Left renal pelvis (tissue), 4 donors: ENCODE results near the gene REEP2. TPM values are rescaled to one million over a fixed set of nuclear protein-coding genes. Genes with fewer than 3 reads are reported as not detected.

Source experiments
- DNase-seq, 4 donors: peaks; one replicate each; pipeline ENCODE4 v3.0.0-alpha.2; 2013; ENCODE audit warnings: low read depth in 4 of 4, low spot score in 3 of 4
- polyA plus RNA-seq, 4 donors: library from polyadenylated mRNA; unstranded; fragments of 120-200 nt; gene quantifications; one replicate each; pipeline ENCODE4 v1.2.1, GENCODE V29; 2013; ENCODE audit not compliant: insufficient read length in 4 of 4

The REEP2 gene
- polyA plus RNA-seq, 4 donors: 8.9 to 12.3 (median 10.7) TPM

DNA sequence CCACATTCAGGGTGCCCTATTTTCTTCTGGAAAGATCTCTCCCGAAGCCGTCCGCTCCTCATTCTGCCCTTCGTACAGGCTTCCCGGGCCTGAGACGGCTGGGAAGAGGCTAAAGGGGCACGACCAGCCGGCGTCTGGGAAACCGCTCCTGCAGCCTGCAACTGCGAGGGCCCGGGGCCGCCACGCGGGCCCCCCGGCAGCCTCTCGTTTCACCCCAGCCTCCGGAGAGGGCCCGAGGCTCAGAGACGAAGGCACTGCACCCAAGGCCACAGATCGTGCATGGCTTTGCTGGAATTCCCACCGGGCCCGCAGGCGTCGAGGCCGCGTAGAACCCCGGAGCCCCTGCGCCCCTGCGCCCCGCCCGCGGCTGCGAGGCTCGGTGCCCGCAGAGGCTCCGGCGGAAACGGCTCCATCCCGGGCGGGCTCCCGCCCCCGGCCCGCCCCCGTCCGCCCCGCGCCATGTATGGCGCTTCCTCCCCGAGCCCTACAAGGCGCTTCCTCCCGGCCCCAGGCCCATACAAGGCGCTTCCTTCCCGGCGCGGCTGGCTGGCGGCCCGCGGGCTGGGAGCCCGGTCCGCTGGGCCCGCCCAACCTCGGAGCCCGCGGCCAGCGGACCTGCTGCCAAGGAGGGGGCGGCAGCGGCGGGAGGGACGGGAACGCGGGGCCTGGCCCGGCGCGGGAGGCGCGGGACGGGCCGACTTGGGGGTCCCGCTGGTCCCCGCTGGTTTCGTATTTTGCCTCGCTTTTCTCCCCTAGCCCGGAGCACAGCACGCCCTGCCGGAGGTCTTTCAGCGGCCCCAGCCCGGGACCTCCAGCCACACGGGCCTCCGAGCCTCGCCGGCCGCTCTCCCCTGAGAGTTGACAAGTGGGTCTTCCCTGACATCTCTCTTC is 53.1 kb downstream of the REEP2 start:
- DNase-seq: peak in 3 of 4 donors; percentile 62 to 72 (median 72)

DNA sequence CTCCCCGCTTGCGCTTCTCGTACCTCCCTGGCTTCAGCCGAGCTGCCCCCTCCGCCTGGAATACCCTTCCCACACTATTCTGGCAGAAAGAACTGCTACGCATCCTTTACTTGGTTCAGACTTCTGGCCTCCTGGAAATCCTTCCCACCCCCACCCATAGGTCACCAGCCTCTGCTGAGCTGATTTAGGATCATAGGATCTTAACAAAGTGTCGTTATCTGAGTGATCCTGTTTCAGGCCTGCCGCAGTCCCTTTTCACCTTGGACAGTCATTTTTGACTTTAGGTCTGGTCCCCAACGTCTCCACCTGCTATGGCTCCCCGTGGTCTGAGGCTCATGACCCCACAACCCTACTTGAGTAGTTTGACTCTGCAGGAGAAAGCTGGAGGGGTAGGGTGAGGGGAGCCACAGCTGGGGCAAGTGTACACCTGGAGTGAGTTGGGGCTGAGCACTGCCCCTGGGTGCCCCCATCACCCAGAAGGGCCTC is 53.7 kb downstream of the REEP2 start:
- no peak for DNase-seq

DNA sequence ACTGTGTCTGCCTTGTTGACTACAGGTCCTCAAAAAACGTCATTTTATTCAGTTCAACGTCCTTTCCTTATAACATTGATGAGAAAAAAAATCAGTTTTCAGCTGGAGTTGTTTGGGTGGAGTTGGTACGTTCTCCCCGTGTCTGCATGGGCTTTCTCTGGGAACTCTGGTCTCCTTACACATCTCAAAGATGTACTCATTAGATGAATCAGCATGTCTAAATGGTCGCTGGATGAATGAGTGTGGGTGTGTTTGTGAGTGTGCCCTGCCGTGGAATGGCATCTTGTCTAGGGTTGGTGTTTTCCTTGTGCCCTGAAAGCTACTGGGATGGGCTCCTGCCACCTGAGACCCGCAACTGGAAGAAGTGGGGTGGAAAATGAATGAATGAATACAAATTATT is 56.5 kb downstream of the REEP2 start:
- DNase-seq: no peak

Other genes with a start within 250 kb of the REEP2 start
- gene CDC23, start 225.7 kb upstream of the REEP2 start, polyA plus RNA-seq: 10 to 100 TPM; 46.3 to 70.0 (median 62.5) TPM
- gene GFRA3, start 164.4 kb upstream of the REEP2 start, polyA plus RNA-seq: 1 to 10 TPM; 2.7 to 6.6 (median 5.5) TPM
- gene CDC25C, start 107.3 kb upstream of the REEP2 start, polyA plus RNA-seq: 1 to 10 TPM; 6.5 to 8.0 (median 7.2) TPM
- gene FAM53C, start 100.8 kb upstream of the REEP2 start, polyA plus RNA-seq: 10 to 100 TPM; 28.6 to 35.2 (median 32.4) TPM
- gene KDM3B, start 86.4 kb upstream of the REEP2 start, polyA plus RNA-seq: 100 to 1,000 TPM in 1 of 4 donors, 10 to 100 TPM in 3; 67.9 to 103 (median 89.4) TPM
- gene EGR1, start 26.4 kb downstream of the REEP2 start, polyA plus RNA-seq: 1,000 to 10,000 TPM in 1 of 4 donors, 10 to 100 TPM in 3; 35.2 to 2,794 (median 56.3) TPM
- gene ETF1, start 104.2 kb downstream of the REEP2 start, polyA plus RNA-seq: 10 to 100 TPM; 54.1 to 82.0 (median 79.6) TPM
- gene HSPA9, start 136.3 kb downstream of the REEP2 start, polyA plus RNA-seq: 100 to 1,000 TPM; 172 to 362 (median 318) TPM